HS-27A (cell line): ENCODE results near the gene OXCT1.
"Not testable (repeated sequence)": the region's sequence is repeated elsewhere in the genome, so short reads cannot be mapped to it uniquely, and the experiment has no call there.

ENCODE experiments used
- DNase-seq: peaks from one replicate; pipeline ENCODE4 v3.0.0-alpha.2; 2012; ENCODE audit warnings: low read depth, missing footprints

OXCT1 gene

DNA sequence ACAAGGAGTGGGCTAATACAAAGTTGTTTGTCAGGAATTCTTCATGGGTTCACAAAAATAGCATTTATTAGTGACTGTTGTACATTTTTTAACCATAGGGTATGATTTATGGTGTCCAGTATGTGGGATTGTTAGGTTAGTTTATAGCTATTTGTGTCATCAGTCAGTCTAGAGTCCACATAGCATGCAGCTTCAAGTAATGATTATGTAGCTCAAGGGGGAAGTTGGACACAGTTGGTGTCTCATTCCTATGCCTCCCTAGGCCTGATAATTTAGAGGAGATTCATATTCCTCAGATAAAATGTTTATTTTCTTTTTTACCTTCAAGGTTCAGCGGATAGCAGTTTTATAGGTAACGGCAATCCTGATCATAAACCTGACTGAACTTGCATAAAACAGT, 153.8 kb downstream of the OXCT1 start:
- DNase-seq, result no peak

DNA sequence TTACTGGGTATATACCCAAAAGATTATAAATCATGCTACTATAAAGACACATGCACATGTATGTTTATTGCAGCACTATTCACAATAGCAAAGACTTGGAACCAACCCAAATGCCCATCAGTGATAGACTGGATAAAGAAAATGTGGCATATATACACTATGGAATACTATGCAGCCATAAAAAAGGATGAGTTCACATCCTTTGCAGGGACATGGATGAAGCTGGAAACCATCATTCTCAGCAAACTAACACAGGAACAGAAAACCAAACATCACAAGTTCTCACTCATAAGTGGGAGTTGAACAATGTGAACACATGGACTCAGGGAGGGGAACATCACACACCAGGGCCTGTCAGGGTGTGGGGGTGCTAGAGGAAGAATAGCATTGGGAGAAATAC, 155.8 kb downstream of the OXCT1 start:
- not testable (repeated sequence) for DNase-seq

DNA sequence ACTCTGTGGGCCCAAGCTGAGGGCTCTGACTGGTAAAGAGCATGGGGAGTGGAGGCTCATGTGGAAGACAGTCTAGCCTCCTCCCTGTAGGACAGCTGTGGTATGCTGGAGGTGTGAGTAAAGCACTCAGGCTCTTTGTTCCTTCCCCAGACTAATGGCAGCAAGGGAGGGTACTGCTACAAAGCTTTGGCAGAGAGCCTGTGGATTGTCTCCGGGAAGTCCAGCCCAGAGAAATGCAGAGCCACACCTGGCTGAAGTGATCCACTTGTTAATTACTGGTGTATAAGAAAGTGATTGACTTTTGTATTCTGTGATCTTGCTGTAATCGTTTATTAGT, 161.7 kb downstream of the OXCT1 start:
- DNase-seq, result no peak

DNA sequence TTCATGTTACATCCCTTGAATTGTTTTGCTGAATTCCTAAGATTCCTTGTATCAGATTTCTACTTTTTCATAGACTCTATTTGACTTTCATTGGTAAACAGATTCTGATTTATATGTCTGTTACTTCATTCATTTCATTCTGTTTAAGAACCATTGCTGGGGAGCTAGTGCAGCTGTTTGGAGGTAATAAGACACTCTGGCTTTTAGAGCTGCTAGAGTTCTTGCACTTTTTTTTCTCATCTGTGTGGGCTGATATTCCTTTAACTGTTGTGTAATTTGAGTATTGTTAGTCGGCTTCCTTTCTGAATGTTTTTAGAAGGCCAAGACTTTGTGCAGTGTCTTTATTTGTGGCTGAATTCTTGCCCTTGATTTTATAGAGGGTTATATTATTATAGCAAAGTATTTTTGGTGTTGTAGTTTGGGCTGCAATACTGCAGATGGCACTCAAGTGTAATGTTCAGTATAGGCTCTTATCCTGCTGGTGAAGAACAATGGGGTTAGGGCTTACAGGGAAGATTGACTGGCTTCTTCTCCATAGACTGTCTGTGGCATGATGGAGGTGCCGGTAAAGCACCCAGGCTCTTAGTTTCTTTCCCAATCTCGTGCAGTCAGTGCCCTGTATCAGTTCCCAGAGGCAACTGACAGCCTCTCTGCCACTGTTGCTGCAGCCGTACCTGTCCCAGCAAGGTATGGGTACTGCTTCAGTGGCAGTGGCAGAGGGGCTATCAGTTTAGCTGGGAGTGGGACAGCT, 162.2 kb downstream of the OXCT1 start:
- peak; percentile 49 for DNase-seq

DNA sequence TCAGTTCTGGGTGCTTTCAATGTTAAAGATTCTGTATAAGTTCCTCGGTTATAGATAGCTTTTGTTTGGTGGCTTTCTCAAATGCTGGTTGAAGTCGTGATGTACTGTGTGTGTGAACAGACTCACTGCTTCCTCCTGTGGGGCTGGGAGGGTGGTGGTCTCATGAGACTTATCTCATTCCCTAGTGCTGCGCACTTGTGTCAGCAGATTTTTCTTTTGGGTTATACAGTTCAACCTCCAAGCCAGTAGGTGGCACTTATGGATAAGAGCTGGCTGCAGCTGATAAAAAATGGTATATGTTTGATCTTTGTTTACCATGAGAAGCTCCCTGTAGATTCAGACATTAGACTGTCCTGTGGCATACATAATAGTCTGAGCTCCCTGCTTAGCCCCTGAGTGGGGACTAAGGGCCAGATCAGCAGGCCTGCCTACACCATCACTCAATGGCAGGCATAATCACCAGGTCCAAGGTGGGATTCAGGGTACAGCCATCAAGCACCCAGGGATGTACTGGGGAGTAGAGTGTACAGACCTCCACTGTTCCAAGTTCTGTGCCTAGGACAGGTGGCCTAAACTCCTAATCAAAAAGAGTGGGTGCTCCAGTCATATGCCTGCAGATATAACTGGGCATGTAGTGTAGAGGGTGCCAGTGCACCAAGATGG, 174.2 kb downstream of the OXCT1 start:
- no peak for DNase-seq

DNA sequence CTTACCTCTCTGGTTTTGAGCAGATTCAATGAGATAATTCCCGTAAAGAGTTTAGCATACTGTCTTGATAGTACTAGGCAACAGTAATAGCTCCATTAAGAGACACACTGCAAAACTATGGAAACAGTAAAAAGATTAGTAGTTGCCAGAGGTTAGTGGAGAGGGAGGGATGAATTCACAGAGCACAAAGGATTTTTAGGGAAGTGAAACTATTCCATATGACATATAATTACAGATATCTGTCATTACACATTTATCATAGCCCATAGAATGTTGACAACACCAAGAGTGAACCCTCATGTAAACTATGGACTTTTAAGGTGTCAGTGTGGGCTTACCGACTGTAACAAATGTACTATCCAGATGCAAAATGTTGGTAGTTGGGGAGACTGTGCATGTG, 183.5 kb downstream of the OXCT1 start:
- no peak for DNase-seq

DNA sequence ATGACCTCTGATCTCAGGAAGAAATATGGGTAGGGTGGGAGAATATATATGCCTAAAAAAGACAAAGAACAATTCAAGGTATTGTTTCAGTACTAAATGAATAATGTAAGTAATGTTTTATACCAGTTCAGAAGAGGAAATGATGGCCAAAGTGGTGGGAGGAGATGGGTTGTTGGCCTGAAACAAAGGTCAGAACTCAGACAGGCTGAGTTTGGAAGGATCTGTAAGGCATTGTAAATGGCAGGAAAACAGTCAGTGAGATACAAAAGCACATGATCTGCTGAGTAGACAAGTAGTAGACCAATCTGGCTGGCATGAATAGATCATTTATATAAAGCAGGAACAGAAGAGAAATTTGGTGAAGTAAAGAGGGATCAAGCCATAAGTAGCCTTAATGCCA, 184.0 kb downstream of the OXCT1 start:
- no peak for DNase-seq

DNA sequence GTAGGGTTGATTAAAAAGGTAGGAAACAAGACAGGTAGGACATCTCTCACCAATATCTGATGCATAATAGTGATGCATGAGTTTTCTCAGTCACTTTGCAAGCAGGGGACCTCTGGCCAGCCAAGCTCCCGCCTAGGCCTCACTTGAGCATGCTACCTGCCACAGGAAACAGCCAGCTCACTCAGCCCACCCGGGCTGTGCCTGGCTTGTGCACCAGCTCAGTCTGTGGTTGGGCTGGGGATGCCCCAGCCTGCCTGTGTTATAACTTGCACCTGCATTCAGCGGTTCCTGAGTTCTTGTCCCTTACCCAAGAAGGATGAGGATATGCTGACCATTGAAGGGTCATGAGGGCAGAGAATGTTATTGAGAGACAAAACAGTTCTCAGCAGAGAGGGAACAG, 187.0 kb downstream of the OXCT1 start:
- DNase-seq, result no peak

DNA sequence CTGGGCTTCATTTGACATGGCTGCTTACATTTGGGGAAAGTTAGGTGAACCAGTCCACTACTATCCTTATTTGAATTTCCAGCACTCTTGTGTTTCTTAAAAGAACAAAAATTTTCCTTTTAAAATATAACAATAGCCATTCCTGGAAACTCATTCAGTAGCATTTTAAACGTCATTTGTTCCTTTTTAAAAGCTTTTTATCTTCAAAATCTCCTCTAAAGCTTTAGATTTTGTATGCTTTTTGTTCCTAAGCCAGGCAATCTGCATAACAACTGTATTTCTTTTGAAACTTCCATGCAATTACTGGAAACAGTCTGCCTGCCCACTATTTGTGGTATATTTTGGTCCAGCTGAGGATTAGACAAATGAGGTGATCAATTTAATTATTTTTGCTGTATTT, 187.6 kb downstream of the OXCT1 start:
- DNase-seq, result no peak

DNA sequence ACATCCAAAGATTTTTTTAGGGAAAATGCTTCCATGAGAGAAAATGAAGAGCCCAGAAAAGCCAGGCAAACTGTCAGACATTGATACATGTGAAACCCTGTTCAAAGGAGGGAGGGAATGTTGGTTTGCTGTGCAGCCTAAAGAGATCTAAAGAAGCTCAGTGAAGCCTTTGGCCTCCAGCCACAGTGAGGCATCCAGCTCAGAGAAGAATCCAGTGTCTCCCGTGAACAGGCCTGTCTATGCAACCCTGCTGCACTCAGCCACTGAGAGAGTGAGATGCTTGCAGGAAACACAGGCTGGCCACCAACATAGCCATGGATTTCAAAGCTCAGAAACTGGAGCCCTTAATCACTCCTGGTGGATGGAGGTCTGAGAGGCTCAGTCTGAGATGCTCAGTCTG, 188.4 kb downstream of the OXCT1 start:
- DNase-seq, result no peak
